H1 (cell line): ENCODE data around the gene ASCL1. TPM values are rescaled to one million over a fixed set of nuclear protein-coding genes. Genes with fewer than 3 reads are reported as not detected.

Source experiments
- CTCF ChIA-PET: fragments of 300-600 bp; sonication (Branson Sonifier 250); formaldehyde crosslinking; loops from one replicate; lab custom pipeline; 2021; ENCODE audit not compliant: partially characterized antibody; lab: Charles Lee
- POLR2A ChIA-PET: fragments of 300-600 bp; sonication (Branson Sonifier 250); formaldehyde crosslinking; loops from one replicate; lab custom pipeline; 2021; ENCODE audit warnings: inconsistent platforms; ENCODE audit not compliant: partially characterized antibody; lab: Charles Lee
- DNase-seq, 2 experiments: peaks; one replicate each; pipeline versions ENCODE4 v3.0.0 to v3.0.0-alpha.2; 2010 to 2022; ENCODE audit warnings: low spot score in 2 of 2, low read depth in 1 of 2, mixed read lengths in 1 of 2
- FAIRE-seq: peaks from 2 replicates; lab custom pipeline; 2011; peaks lifted over from hg19 to GRCh38; lab: Jason Lieb, UNC
- H2AFZ ChIP-seq: 2 replicates; pipeline ENCODE4 v1.8.1; 2012; ENCODE audit warnings: low read length, inconsistent platforms
- H2AK5ac ChIP-seq: 2 replicates; pipeline ENCODE4 v1.6.1; 2013; ENCODE audit warnings: low read depth, low read length
- H2BK120ac ChIP-seq: replicated peaks from 2 replicates; pipeline ENCODE3; 2013; ENCODE audit warnings: low read depth, low read length, inconsistent platforms
- H2BK12ac ChIP-seq: 2 replicates; pipeline ENCODE4 v1.6.1; 2013; ENCODE audit warnings: low read depth, low read length
- H2BK15ac ChIP-seq: 2 replicates; pipeline ENCODE4 v1.6.1; 2013; ENCODE audit warnings: low read length
- H2BK20ac ChIP-seq: 2 replicates; pipeline ENCODE4 v1.6.1; 2013; ENCODE audit warnings: low read length
- H2BK5ac ChIP-seq: 2 replicates; pipeline ENCODE4 v1.6.1; 2013; ENCODE audit warnings: low read depth, low read length
- H3K14ac ChIP-seq: 2 replicates; pipeline ENCODE4 v1.6.1; 2013; ENCODE audit warnings: inconsistent platforms; ENCODE audit not compliant: insufficient read length
- H3K18ac ChIP-seq: 2 replicates; pipeline ENCODE4 v1.6.1; 2013; ENCODE audit warnings: low read length; ENCODE audit errors: extremely low read depth
- H3K23ac ChIP-seq: 2 replicates; pipeline ENCODE4 v1.6.1; 2013; ENCODE audit warnings: inconsistent platforms; ENCODE audit not compliant: insufficient read length
- H3K23me2 ChIP-seq: 2 replicates; pipeline ENCODE4 v1.6.1; 2013; ENCODE audit warnings: low read depth, low read length
- H3K27ac ChIP-seq: 2 replicates; pipeline ENCODE4 v1.6.1; 2011; ENCODE audit warnings: low read depth, low read length, inconsistent platforms
- H3K27me3 ChIP-seq, 4 experiments: replicated peaks in 1 of 4; 1 replicate in 1 of 4; 2 replicates in 3 of 4; pipeline versions ENCODE4 v1.6.1 to v1.8.1; 2011 to 2013; ENCODE audit warnings: low read length in 3 of 4, mild to moderate bottlenecking in 3 of 4, inconsistent platforms in 2 of 4, mixed read lengths in 2 of 4, moderate library complexity in 1 of 4; ENCODE audit not compliant: control insufficient read depth in 3 of 4, insufficient read depth in 3 of 4; ENCODE audit errors: extremely low read depth in 1 of 4
- H3K36me3 ChIP-seq, 4 experiments: 2 replicates each; pipeline versions ENCODE4 v1.6.1 to v1.8.1; 2011 to 2013; ENCODE audit warnings: mild to moderate bottlenecking in 4 of 4, low read length in 3 of 4, moderate library complexity in 2 of 4, control low read depth in 1 of 4, inconsistent platforms in 1 of 4; ENCODE audit not compliant: insufficient read depth in 4 of 4, control insufficient read depth in 2 of 4
- H3K4ac ChIP-seq: replicated peaks from 2 replicates; pipeline ENCODE3; 2013; ENCODE audit warnings: low read length, low read depth, mixed read lengths, inconsistent platforms; ENCODE audit not compliant: insufficient read length
- H3K4me1 ChIP-seq, 4 experiments: replicated peaks in 1 of 4; 1 replicate in 1 of 4; 2 replicates in 3 of 4; pipeline versions ENCODE4 v1.6.1 to v1.8.1; 2011 to 2013; ENCODE audit warnings: low read length in 3 of 4, inconsistent platforms in 2 of 4, mixed read lengths in 1 of 4; ENCODE audit not compliant: insufficient read depth in 4 of 4, control insufficient read depth in 3 of 4
- H3K4me2 ChIP-seq, 2 experiments: 2 replicates each; pipeline versions ENCODE4 v1.6.1 to v1.8.1; 2011 to 2013; ENCODE audit warnings: low read depth in 2 of 2, low read length in 2 of 2, control low read depth in 1 of 2, inconsistent platforms in 1 of 2, mild to moderate bottlenecking in 1 of 2; ENCODE audit not compliant: insufficient read depth in 1 of 2
- H3K4me3 ChIP-seq, 4 experiments: fragments of 200-600, 300-600 bp in 1 of 4; sonication (generic), shearing (Covaris generic), sonication (Bioruptor Twin) in 1 of 4; 2 replicates each; pipeline versions ENCODE4 v1.5.1 to v1.8.1; 2011 to 2016; ENCODE audit warnings: low read length in 4 of 4, low read depth in 3 of 4, control low read depth in 2 of 4, inconsistent platforms in 2 of 4, mild to moderate bottlenecking in 2 of 4, mixed read lengths in 1 of 4, moderate library complexity in 1 of 4; ENCODE audit not compliant: insufficient read depth in 2 of 4; ENCODE audit errors: extremely low read depth in 1 of 4
- H3K56ac ChIP-seq: replicated peaks from 2 replicates; pipeline ENCODE3; 2013; ENCODE audit warnings: low read depth, mild to moderate bottlenecking, mixed read lengths, low read length, inconsistent platforms; ENCODE audit not compliant: insufficient read length
- H3K79me1 ChIP-seq: 2 replicates; pipeline ENCODE4 v1.6.1; 2013; ENCODE audit warnings: low read depth, low read length, control low read depth
- H3K79me2 ChIP-seq, 2 experiments: 2 replicates each; pipeline versions ENCODE4 v1.6.1 to v1.8.1; 2012 to 2013; ENCODE audit warnings: low read length in 2 of 2, mild to moderate bottlenecking in 2 of 2, inconsistent platforms in 1 of 2; ENCODE audit not compliant: insufficient read depth in 2 of 2, control insufficient read depth in 1 of 2
- H3K9ac ChIP-seq, 4 experiments: replicated peaks in 1 of 4; 1 replicate in 1 of 4; 2 replicates in 3 of 4; pipeline versions ENCODE4 v1.6.1 to v1.8.1; 2011 to 2013; ENCODE audit warnings: low read depth in 3 of 4, low read length in 3 of 4, control low read depth in 2 of 4, mild to moderate bottlenecking in 2 of 4, moderate library complexity in 2 of 4, inconsistent platforms in 1 of 4; ENCODE audit errors: extremely low read depth in 1 of 4
- H3K9me3 ChIP-seq, 2 experiments: 2 replicates each; pipeline versions ENCODE4 v1.6.1 to v1.8.1; 2012 to 2013; ENCODE audit warnings: mild to moderate bottlenecking in 2 of 2, moderate library complexity in 2 of 2, control low read depth in 1 of 2, inconsistent platforms in 1 of 2, low read depth in 1 of 2, low read length in 1 of 2, mixed read lengths in 1 of 2; ENCODE audit not compliant: insufficient read depth in 2 of 2
- H4K20me1 ChIP-seq, 2 experiments: replicated peaks in 1 of 2; 2 replicates each; pipeline versions ENCODE3 to v1.8.1; 2011 to 2013; ENCODE audit warnings: inconsistent platforms in 2 of 2, low read length in 2 of 2, mild to moderate bottlenecking in 1 of 2; ENCODE audit not compliant: insufficient read depth in 2 of 2, control insufficient read depth in 1 of 2
- H4K5ac ChIP-seq: 2 replicates; pipeline ENCODE4 v1.6.1; 2013; ENCODE audit warnings: low read length, low read depth, mixed read lengths, inconsistent platforms; ENCODE audit not compliant: insufficient read length
- H4K8ac ChIP-seq: 2 replicates; pipeline ENCODE4 v1.8.0; 2013; ENCODE audit warnings: mild to moderate bottlenecking, moderate library complexity, low read length, inconsistent platforms; ENCODE audit not compliant: insufficient read depth; ENCODE audit errors: extremely low read depth
- H4K91ac ChIP-seq: replicated peaks from 2 replicates; pipeline ENCODE3; 2013; ENCODE audit warnings: low read length, mixed read lengths, inconsistent platforms; ENCODE audit not compliant: insufficient read length
- BACH1 ChIP-seq: IDR thresholded peaks from 2 replicates; pipeline ENCODE4 v1.6.1; 2012; ENCODE audit warnings: low read length, improper control_type of control experiment
- CEBPB ChIP-seq: IDR thresholded peaks from 2 replicates; pipeline ENCODE4 v1.6.1; 2012; ENCODE audit warnings: low read depth, low read length
- CHD1 ChIP-seq: IDR thresholded peaks from 2 replicates; pipeline ENCODE4 v1.6.1; 2012; ENCODE audit warnings: low read depth, low read length, improper control_type of control experiment
- NANOG ChIP-seq: IDR thresholded peaks from 2 replicates; pipeline ENCODE4 v1.6.1; 2011; ENCODE audit warnings: low read length, low read depth, mild to moderate bottlenecking, inconsistent platforms; ENCODE audit not compliant: insufficient read depth, poor library complexity, severe bottlenecking
- WGBS, 2 experiments: shearing (Covaris generic) in 1 of 2; methylation state at CpG; one replicate each; pipeline versions ENCODE4 v1.1.6 to v1.1.7; 2013 to 2015; ENCODE audit warnings: low lambda C conversion rate in 2 of 2, mixed read lengths in 2 of 2, inconsistent platforms in 1 of 2, low coverage in 1 of 2, missing lambda C conversion rate in 1 of 2; ENCODE audit not compliant: insufficient replicate concordance in 2 of 2, insufficient coverage in 1 of 2, insufficient read length in 1 of 2; ENCODE audit errors: extremely low coverage in 1 of 2, missing lambda C conversion rate in 1 of 2; 5-methylcytosine and 5-hydroxymethylcytosine counted together
- polyA plus RNA-seq, 7 experiments: library from polyadenylated mRNA; depleted of rRNA in 3 of 7; stranded (reverse) in 5 of 7; unstranded in 2 of 7; fragments of >200 nt in 5 of 7; fragments of 200-250 nt in 2 of 7; gene quantifications; 1 replicate in 5 of 7; 2 replicates in 1 of 7; 4 replicates in 1 of 7; pipeline versions ENCODE4 v1.2.1 to v1.2.3, GENCODE V29; 2011 to 2013; ENCODE audit warnings: missing spikeins in 2 of 7, mixed read lengths in 2 of 7
- total RNA-seq: library from RNA; stranded (reverse); fragmentation: NEBNext Ultra II Directional; extraction: Animal tissue kit (Norgen Biotek cat#: 25700); gene quantifications from 2 replicates; pipeline ENCODE4 v1.2.1, GENCODE V29; 2021
- TF ChIP-seq, protein P1 (sequence below), 3 experiments: IDR thresholded peaks; 1 replicate in 2 of 3; 2 replicates in 1 of 3; pipeline versions ENCODE4 v1.5.1 to v1.6.1; 2011; ENCODE audit warnings: low read length in 3 of 3, mild to moderate bottlenecking in 3 of 3, inconsistent platforms in 2 of 3, low read depth in 1 of 3, moderate library complexity in 1 of 3; ENCODE audit not compliant: insufficient read depth in 1 of 3; ENCODE audit errors: control extremely low read depth in 1 of 3
- TF ChIP-seq, protein P2 (sequence below): IDR thresholded peaks from 2 replicates; pipeline ENCODE4 v1.6.1; 2011; ENCODE audit warnings: low read length, improper control_type of control experiment

Gene ASCL1
- total and polyA plus RNA-seq, 2 of the 8 experiments (the other 6 are each of a cell fraction or from before 2014, with no cell fraction given): 0.12 TPM; not detected in 1

DNA sequence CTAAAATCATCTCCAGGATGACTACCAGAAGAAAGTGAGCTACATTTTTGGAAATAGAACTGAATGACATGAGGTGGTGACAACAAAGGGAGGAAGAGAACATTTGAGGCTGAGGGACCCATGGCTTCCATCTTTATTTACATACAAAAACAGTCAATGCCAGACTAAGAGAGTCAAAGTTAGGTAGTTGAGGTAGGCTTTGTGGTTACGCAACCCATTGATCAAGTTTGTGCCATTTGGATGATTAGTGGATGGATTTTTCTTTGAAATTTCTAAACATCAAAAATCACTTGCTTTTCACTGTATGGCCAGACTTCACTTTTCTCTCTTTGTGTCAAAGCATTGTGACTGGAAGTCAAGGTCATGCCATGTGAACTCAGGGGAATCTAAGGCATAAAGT is 22.9 kb downstream of the ASCL1 start:
- no peak overlapping the region for H2AFZ ChIP-seq
- no peaks in the 10 kb centered on the region; the same call in 1 of the 2 replicates for H3K23me2 ChIP-seq
- no peak for FAIRE-seq
- POLR2A ChIA-PET: no interaction called here
- no peak overlapping the region for H3K18ac ChIP-seq
- H3K4me3 ChIP-seq: no peak overlapping the region
- no peak overlapping the region for H3K27ac ChIP-seq
- H4K8ac ChIP-seq: no peak overlapping the region
- H3K79me2 ChIP-seq: no peaks in the 10 kb centered on the region
- H3K27me3 ChIP-seq: no peaks in the 10 kb centered on the region; a peak in 1 of 7 replicates
- H3K9me3 ChIP-seq: no peaks in the 10 kb centered on the region
- CTCF ChIA-PET: interaction anchor here (0.7 kb wide), 1 partner anchor 9 kb away, joined by 3 read pairs; no protein-coding TSS in a partner anchor
- no peak overlapping the region for H3K56ac ChIP-seq
- no peak overlapping the region for H3K14ac ChIP-seq
- H2BK12ac ChIP-seq: no peak overlapping the region
- no peaks in the 10 kb centered on the region for H4K20me1 ChIP-seq
- no peak overlapping the region for H3K23ac ChIP-seq
- H2BK20ac ChIP-seq: no peak overlapping the region
- no peaks in the 10 kb centered on the region for H3K79me1 ChIP-seq
- no peak overlapping the region for H2BK5ac ChIP-seq
- H3K4ac ChIP-seq: no peak overlapping the region
- H2BK15ac ChIP-seq: no peak overlapping the region
- H4K5ac ChIP-seq: no peak overlapping the region
- TF ChIP-seq, protein P1, sequence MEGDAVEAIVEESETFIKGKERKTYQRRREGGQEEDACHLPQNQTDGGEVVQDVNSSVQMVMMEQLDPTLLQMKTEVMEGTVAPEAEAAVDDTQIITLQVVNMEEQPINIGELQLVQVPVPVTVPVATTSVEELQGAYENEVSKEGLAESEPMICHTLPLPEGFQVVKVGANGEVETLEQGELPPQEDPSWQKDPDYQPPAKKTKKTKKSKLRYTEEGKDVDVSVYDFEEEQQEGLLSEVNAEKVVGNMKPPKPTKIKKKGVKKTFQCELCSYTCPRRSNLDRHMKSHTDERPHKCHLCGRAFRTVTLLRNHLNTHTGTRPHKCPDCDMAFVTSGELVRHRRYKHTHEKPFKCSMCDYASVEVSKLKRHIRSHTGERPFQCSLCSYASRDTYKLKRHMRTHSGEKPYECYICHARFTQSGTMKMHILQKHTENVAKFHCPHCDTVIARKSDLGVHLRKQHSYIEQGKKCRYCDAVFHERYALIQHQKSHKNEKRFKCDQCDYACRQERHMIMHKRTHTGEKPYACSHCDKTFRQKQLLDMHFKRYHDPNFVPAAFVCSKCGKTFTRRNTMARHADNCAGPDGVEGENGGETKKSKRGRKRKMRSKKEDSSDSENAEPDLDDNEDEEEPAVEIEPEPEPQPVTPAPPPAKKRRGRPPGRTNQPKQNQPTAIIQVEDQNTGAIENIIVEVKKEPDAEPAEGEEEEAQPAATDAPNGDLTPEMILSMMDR (IDR thresholded peaks at IDR 0.05; ENCODE audit: control extremely low read depth in 1 of 3, insufficient read depth in 1 of 3, low read depth in 1 of 3, low read length in 3 of 3): no peak
- no peak for TF ChIP-seq BACH1
- peak; percentile 22; the same call in 1 of the 2 replicates for TF ChIP-seq CEBPB
- TF ChIP-seq, protein P2, sequence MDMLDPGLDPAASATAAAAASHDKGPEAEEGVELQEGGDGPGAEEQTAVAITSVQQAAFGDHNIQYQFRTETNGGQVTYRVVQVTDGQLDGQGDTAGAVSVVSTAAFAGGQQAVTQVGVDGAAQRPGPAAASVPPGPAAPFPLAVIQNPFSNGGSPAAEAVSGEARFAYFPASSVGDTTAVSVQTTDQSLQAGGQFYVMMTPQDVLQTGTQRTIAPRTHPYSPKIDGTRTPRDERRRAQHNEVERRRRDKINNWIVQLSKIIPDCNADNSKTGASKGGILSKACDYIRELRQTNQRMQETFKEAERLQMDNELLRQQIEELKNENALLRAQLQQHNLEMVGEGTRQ: no peak
- no peak for TF ChIP-seq NANOG
- TF ChIP-seq CHD1: no peak
- H4K91ac ChIP-seq: no peak overlapping the region
- no peaks in the 10 kb centered on the region for H3K4me1 ChIP-seq
- H3K9ac ChIP-seq: no peak overlapping the region
- 91% methylated on average over 1 of the region's 1 CpG; no CpG with 5 or more reads in 1 of the 2 experiments for WGBS, 2 experiments
- H2AK5ac ChIP-seq: no peak overlapping the region
- H2BK120ac ChIP-seq: no peak overlapping the region
- H3K36me3 ChIP-seq: no peaks in the 10 kb centered on the region
- DNase-seq: no peak
- H3K4me2 ChIP-seq: no peak overlapping the region
